ENCODE data around the gene OR5B21. TPM values are rescaled to one million over a fixed set of nuclear protein-coding genes. Genes with fewer than 3 reads are reported as not detected.

OR5B21 gene
- total RNA-seq, 1 experiment from 2014 or later: not detected

DNA sequence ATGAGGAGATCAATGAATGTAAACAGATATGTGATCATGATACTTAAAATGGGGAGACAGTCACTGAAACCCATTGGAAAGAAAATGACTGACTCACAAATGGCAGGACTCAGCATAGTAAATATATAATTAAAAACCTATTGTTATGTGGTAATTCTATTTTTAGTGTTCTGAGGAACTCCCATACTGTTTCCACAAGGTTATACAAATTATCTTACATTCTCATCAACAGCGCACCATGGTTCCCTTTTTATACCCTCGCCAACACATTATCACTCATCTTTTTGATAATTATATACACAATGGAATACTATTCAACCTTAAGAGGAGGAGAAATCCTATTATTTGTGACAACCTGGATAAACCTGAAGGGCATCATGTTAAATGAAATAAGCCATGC, 17.1 kb downstream of the OR5B21 start:
- H3K9me3 ChIP-seq (ENCODE audit: low read depth, low read length, poor library complexity, severe bottlenecking): no peaks in the 10 kb centered on the region
- TF ChIP-seq, protein P1, sequence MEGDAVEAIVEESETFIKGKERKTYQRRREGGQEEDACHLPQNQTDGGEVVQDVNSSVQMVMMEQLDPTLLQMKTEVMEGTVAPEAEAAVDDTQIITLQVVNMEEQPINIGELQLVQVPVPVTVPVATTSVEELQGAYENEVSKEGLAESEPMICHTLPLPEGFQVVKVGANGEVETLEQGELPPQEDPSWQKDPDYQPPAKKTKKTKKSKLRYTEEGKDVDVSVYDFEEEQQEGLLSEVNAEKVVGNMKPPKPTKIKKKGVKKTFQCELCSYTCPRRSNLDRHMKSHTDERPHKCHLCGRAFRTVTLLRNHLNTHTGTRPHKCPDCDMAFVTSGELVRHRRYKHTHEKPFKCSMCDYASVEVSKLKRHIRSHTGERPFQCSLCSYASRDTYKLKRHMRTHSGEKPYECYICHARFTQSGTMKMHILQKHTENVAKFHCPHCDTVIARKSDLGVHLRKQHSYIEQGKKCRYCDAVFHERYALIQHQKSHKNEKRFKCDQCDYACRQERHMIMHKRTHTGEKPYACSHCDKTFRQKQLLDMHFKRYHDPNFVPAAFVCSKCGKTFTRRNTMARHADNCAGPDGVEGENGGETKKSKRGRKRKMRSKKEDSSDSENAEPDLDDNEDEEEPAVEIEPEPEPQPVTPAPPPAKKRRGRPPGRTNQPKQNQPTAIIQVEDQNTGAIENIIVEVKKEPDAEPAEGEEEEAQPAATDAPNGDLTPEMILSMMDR (conservative IDR thresholded peaks at IDR 0.05; ENCODE audit: low read depth, low read length): no peak
- TF ChIP-seq EZH2 (IDR thresholded peaks at IDR 0.05; ENCODE audit: borderline replicate concordance, low read depth, low read length, poor library complexity, severe bottlenecking): no peak
- H3K4me3 ChIP-seq (ENCODE audit: low read depth, low read length, poor library complexity, severe bottlenecking): no peak overlapping the region
- no peak for DNase-seq (ENCODE audit: low spot score)
- intact Hi-C loops (cut with micrococcal nuclease; ENCODE audit: unreplicated experiment): no loop called here
- H3K4me1 ChIP-seq (ENCODE audit: insufficient read depth, low read length, poor library complexity, severe bottlenecking): no peaks in the 10 kb centered on the region
- CTCF ChIA-PET: no interaction called here
- no peaks in the 10 kb centered on the region for H3K36me3 ChIP-seq (ENCODE audit: insufficient read depth, low read length, poor library complexity, severe bottlenecking)
- H3K27me3 ChIP-seq (replicated peaks; ENCODE audit: insufficient read depth, low read depth, low read length, poor library complexity): peaks cover 6% of the 10 kb centered on the region
- POLR2A ChIA-PET (ENCODE audit: low non-redundant PET): no interaction called here
- H3K27ac ChIP-seq (ENCODE audit: low read depth, low read length, poor library complexity, severe bottlenecking): no peak overlapping the region
- BruUV-seq (replicated peaks): no TSS peak

DNA sequence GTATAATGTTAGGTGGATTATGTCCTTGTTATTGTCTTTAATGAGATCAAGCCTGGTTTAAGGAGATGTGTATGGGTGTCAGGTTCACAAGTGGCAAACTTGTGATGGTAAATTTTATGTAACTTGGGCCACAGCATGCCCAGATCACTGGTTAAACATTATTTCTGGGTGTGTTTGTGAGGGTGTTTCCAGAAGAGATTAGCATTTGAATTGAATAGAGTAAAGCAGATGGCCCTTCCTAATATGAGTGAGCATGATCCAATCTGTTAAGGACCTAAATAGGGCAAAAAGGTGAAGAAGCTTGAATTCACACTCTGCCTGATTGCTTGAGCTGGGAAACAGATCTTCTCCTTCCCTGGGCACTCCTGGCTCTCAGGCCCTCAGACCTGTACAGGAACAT, 20.7 kb downstream of the OR5B21 start:
- no peaks in the 10 kb centered on the region for H3K27me3 ChIP-seq (replicated peaks; ENCODE audit: insufficient read depth, low read depth, low read length, poor library complexity)
- TF ChIP-seq, protein P1 (conservative IDR thresholded peaks at IDR 0.05; ENCODE audit: low read depth, low read length): no peak
- TF ChIP-seq EZH2 (IDR thresholded peaks at IDR 0.05; ENCODE audit: borderline replicate concordance, low read depth, low read length, poor library complexity, severe bottlenecking): no peak
- H3K4me1 ChIP-seq (ENCODE audit: insufficient read depth, low read length, poor library complexity, severe bottlenecking): no peaks in the 10 kb centered on the region
- H3K4me3 ChIP-seq (ENCODE audit: low read depth, low read length, poor library complexity, severe bottlenecking): no peak overlapping the region
- no peak for DNase-seq (ENCODE audit: low spot score)
- no TSS peak for BruUV-seq (replicated peaks)
- intact Hi-C loops (cut with micrococcal nuclease; ENCODE audit: unreplicated experiment): no loop called here
- H3K9me3 ChIP-seq (ENCODE audit: low read depth, low read length, poor library complexity, severe bottlenecking): no peaks in the 10 kb centered on the region
- H3K27ac ChIP-seq (ENCODE audit: low read depth, low read length, poor library complexity, severe bottlenecking): no peak overlapping the region
- ChIA-PET CTCF (no interaction called here), POLR2A (ENCODE audit: low non-redundant PET) (no interaction called here)
- no peaks in the 10 kb centered on the region for H3K36me3 ChIP-seq (ENCODE audit: insufficient read depth, low read length, poor library complexity, severe bottlenecking)

DNA sequence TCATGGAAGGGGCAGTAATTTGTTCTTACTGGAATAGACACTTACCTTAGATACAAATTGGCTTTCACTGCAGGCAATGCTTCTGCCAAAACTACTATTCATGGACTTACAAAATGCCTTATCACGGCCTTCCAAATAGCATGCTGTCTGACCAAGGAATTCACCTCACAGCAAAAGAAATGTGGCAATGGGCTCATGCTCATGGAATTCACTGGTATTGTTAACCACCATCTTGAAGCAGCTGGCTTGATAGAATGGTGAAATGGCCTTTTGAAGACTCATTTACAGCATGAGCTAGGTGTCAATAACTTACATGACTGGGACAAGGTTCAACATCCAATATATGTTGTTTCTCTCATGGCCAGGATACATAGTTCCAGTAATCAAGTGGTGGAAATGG, 21.9 kb downstream of the OR5B21 start:
- H3K27me3 ChIP-seq (replicated peaks; ENCODE audit: insufficient read depth, low read depth, low read length, poor library complexity): no peaks in the 10 kb centered on the region
- TF ChIP-seq EZH2 (IDR thresholded peaks at IDR 0.05; ENCODE audit: borderline replicate concordance, low read depth, low read length, poor library complexity, severe bottlenecking): no peak
- TF ChIP-seq, protein P1 (conservative IDR thresholded peaks at IDR 0.05; ENCODE audit: low read depth, low read length): no peak
- intact Hi-C loops (cut with micrococcal nuclease; ENCODE audit: unreplicated experiment): no loop called here
- POLR2A ChIA-PET (ENCODE audit: low non-redundant PET): no interaction called here
- H3K9me3 ChIP-seq (ENCODE audit: low read depth, low read length, poor library complexity, severe bottlenecking): no peaks in the 10 kb centered on the region
- no peaks in the 10 kb centered on the region for H3K4me1 ChIP-seq (ENCODE audit: insufficient read depth, low read length, poor library complexity, severe bottlenecking)
- CTCF ChIA-PET: no interaction called here
- no peaks in the 10 kb centered on the region for H3K36me3 ChIP-seq (ENCODE audit: insufficient read depth, low read length, poor library complexity, severe bottlenecking)
- no peak for DNase-seq (ENCODE audit: low spot score)
- no TSS peak for BruUV-seq (replicated peaks)
- no peak overlapping the region for H3K27ac ChIP-seq (ENCODE audit: low read depth, low read length, poor library complexity, severe bottlenecking)
- H3K4me3 ChIP-seq (ENCODE audit: low read depth, low read length, poor library complexity, severe bottlenecking): no peak overlapping the region
